GM21447 (cell line): Measurements from ENCODE around the gene CFAP69.
A peak's percentile ranks its signal among the peaks of the same experiment; 100 is the strongest.

Experiments
- ATAC-seq: cut with Tn5 transposase; IDR thresholded peaks from one replicate; pipeline ENCODE4 v1.9.1; 2021; ENCODE audit not compliant: unreplicated experiment

CFAP69 gene

GRCh38 chr7:90270431-90271178, 25.6 kb downstream of the CFAP69 start:
- ATAC-seq: no peak

DNA sequence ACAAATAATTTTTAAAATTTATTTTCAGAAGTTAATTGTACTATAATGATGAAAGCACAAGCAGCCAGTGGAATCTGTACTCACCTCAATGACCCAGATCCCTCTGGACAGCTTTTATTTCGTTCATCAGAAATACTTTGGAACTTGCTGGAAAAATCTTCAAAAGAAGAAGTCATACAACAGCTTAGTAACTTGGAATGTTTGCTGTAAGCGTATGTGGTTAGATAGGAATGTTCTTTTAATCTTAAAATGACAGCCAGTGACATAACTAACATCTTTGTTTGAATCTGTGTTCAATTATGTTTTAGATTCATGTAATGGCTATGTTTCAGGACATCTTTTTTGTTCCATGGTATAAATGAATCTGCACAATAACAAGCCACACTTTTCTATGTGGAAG, 26.8 kb downstream of the CFAP69 start:
- ATAC-seq: no peak

DNA sequence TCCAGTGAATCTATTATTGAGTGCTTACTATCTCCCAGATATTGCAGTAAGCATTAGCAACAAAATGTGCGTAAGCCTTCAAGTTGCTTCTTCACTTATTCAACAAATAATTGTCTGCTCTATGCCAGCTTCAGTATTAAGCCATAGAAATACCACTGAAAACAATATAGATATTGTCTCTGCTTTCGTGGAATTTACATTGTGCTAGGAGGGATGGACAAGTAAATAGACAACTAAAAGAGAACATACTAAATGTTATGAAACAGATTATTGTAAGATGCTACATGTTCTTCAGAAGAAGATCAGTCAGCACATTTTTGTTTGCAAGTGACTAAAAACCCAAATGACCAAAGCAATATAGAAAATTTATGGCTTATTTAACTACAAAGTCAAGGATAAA, 27.3 kb downstream of the CFAP69 start:
- ATAC-seq: no peak

GRCh38 chr7:90274161-90274560, 29.2 kb downstream of the CFAP69 start:
- ATAC-seq: no peak

- ATAC-seq: no peak
These were observed 31.2 kb downstream of the CFAP69 start for GRCh38 chr7:90276033-90276728.

GRCh38 chr7:90288154-90288553, 43.2 kb downstream of the CFAP69 start:
- ATAC-seq: no peak

GRCh38 chr7:90290244-90291113, 45.5 kb downstream of the CFAP69 start:
- no peak for ATAC-seq

GRCh38 chr7:90298145-90299038, 53.4 kb downstream of the CFAP69 start:
- peak; percentile 89 for ATAC-seq

DNA sequence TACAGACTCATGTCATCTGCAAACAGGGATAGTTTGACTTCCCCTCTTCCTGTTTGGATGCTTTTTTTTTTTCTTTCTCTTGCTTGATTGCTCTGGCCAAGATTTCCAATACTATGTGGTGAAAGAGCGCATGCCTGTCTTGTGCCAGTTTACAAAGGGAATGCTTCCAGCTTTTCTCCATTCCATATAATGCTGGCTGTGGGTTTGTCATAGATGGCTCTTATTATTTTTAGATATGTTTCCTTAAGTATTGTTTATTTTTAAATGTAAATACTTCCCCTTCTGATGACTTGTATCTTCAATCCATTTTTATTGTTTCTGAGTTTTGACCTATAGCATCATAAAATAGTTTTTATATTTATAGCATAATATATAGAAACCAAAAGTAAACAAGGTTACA, 58.3 kb downstream of the CFAP69 start:
- no peak for ATAC-seq

GRCh38 chr7:90309872-90310271, 64.9 kb downstream of the CFAP69 start:
- no peak for ATAC-seq

GRCh38 chr7:90311175-90311574, 66.2 kb downstream of the CFAP69 start:
- ATAC-seq: no peak

DNA sequence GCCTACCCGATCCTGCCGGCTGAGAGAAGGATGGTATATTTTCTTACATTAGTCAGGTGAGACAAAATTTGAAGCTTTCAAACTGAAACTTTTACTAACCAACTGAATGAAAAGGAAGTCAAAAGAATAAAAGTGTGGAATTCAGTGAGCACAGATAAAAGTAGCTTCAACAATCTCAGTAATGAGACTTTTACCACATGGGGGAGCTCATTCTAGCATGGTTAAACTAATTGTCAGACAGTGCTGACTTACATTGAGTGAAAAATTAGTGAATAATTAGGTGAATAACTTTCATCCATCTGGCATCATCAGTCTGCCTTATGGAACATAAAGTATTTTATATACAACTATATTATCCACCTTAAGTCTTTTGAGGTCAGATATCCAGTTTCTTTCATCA, 67.8 kb downstream of the CFAP69 start:
- ATAC-seq: no peak

GRCh38 chr7:90313907-90314306, 68.9 kb downstream of the CFAP69 start:
- ATAC-seq: no peak

- ATAC-seq: no peak
These were observed 75.0 kb downstream of the CFAP69 start for GRCh38 chr7:90320014-90320413.

GRCh38 chr7:90320418-90320800, 75.4 kb downstream of the CFAP69 start:
- ATAC-seq: no peak

DNA sequence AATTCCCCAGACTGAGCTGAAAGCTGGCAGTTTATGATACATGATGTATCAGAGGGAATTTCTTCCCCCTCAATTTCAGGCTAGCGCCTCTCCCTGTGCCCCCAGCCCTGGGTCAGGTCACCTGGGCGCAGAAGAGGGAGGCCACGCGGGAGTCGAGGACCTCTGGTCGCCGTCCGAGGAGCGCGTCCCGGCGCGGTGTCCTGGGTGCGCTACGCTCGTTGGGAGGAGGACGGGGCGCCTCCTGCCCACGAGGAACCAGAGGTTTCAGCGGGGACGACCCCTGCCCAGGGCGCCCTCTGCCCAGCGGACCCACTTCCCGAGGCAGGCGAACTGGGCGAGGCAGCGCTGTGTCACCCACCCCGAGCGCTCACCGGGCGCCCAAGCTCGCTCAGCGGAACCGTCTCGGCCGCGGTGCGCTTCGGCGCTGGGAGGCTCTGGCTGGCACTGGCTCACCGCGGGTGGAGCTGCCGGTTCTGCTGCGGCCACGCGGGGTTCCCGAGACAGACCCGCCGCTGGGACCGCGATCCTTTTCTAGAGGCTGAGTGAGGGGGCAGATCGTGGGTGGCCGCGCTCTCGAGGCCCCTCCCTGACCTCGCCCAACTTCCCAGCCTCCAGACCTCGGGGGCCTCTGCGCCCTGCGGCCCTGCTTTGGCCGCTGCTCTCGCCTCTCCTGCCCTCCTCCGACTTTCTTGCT, 76.0 kb downstream of the CFAP69 start, which contains the start of gene FAM237B:
TSS of gene FAM237B (minus strand) at position 504 of the 694 bp plus-strand sequence. CDS start 1,556 bp downstream, outside the sequence.
- ATAC-seq: no peak

- no peak for ATAC-seq
These were observed 77.9 kb downstream of the CFAP69 start for GRCh38 chr7:90322837-90323236.

DNA sequence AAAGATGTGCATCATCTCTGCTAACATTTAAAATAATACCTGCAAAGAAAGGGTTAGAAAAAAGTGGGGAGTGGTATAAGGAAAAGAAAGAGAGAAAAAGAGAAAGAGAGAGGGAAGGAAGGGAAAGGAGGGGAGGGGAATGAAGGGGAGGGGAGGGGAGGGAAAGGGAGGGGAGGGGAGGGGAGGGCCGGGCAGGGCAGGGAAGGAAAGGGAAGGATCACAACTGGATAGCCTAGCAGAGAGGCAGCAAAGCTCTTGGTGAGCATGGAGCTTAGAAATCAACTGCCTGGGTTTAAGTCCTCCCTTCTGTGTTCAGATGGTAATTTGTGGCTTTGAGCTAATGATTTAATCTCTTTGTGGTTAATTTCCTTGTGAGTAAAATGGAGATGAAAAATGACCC, 81.5 kb downstream of the CFAP69 start:
- ATAC-seq: no peak

DNA sequence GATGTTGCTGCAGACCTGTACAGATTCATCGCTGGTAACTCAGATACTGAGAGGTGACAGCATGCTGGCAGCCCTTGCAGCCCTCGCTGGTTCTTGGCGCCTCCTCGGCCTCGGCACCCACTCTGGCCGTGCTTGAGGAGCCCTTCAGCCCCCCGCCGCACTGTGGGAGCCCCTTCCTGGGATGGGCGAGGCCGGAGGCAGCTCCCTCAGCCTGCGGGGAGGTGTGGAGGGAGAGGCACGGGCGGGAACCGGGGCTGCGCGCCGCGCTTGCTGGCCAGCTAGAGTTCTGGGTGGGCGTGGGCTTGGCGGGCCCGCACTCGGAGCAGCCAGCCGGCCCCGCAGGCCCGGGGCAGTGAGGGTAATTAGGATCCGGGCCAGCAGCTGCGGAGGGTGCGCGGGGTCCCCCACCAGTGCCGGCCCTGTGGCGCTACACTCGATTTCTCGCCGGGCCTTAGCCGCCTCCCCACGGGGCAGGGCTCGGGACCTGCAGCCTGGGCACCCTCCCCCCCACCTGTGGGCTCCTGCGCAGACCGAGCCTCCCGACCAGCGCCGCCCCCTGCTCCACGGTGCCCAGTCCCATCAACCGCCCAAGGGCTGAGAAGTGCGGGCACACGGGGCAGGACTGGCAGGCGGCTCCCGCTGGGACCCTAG, 89.3 kb downstream of the CFAP69 start:
- no peak for ATAC-seq
